Mesodermal cell (in vitro differentiated cells): ENCODE measurements around the gene OR10C1.

ENCODE experiments used
- H3K27ac ChIP-seq: 2 replicates; pipeline ENCODE4 v1.7.0; 2013; ENCODE audit warnings: mild to moderate bottlenecking, low read depth, low read length, moderate library complexity; ENCODE audit not compliant: severe bottlenecking
- H3K36me3 ChIP-seq: 2 replicates; pipeline ENCODE4 v1.7.1; 2013; ENCODE audit warnings: mild to moderate bottlenecking, low read length, moderate library complexity; ENCODE audit not compliant: control insufficient read depth, insufficient read depth
- H3K4me1 ChIP-seq: one replicate; pipeline ENCODE4 v1.7.1; 2013; ENCODE audit warnings: mild to moderate bottlenecking, low read length; ENCODE audit not compliant: insufficient read depth, control insufficient read depth, poor library complexity, severe bottlenecking
- H3K4me3 ChIP-seq: 2 replicates; pipeline ENCODE4 v1.7.0; 2013; ENCODE audit warnings: low read length, control low read depth, mild to moderate bottlenecking; ENCODE audit not compliant: insufficient read depth, poor library complexity, severe bottlenecking; ENCODE audit errors: extremely low read depth
- H3K9me3 ChIP-seq: 2 replicates; pipeline ENCODE4 v1.7.1; 2013; ENCODE audit warnings: mild to moderate bottlenecking, low read length, moderate library complexity; ENCODE audit not compliant: control insufficient read depth
- WGBS, 2 experiments: methylation state at CpG; one replicate each; pipeline ENCODE4 v1.1.5; 2013; ENCODE audit warnings: missing lambda C conversion rate in 2 of 2; ENCODE audit not compliant: insufficient coverage in 2 of 2; 5-methylcytosine and 5-hydroxymethylcytosine counted together

The OR10C1 gene

DNA sequence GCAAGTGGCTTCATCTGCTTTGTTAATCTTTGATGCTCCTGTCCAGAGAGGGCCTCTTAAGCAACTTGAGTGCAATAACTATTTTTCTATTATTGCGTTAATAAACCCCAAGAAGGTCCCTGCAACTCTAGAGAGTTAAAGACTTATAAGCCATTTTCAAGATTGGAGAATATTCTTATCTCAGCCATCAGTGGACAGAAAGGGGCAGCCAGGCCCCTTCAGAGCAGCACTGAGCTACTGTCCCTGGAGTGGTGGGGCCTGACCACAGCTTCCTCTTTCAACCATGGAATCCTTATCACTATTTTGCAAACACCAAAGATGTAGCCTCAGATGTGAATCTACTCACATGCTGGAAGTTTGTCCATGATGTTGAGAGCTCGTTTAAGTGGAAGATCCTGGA lies 51.4 kb downstream of the OR10C1 start:
- no peaks in the 10 kb centered on the region for H3K4me1 ChIP-seq
- 100% methylated on average over 1 of the region's 2 CpGs; no CpG with 5 or more reads in 1 of the 2 experiments for WGBS, 2 experiments
- no peaks in the 10 kb centered on the region for H3K36me3 ChIP-seq
- H3K4me3 ChIP-seq = no peak overlapping the region
- no peak overlapping the region for H3K27ac ChIP-seq
- H3K9me3 ChIP-seq = no peaks in the 10 kb centered on the region
